GM18870 (cell line): ENCODE measurements around the gene RWDD2A.
"Not testable (repeated sequence)": the region's sequence is repeated elsewhere in the genome, so short reads cannot be mapped to it uniquely, and the experiment has no call there.

Experiments
- ATAC-seq: cut with Tn5 transposase; IDR thresholded peaks from one replicate; pipeline ENCODE4 v1.9.1; 2021; ENCODE audit warnings: moderate library complexity; ENCODE audit not compliant: unreplicated experiment

The RWDD2A gene

DNA sequence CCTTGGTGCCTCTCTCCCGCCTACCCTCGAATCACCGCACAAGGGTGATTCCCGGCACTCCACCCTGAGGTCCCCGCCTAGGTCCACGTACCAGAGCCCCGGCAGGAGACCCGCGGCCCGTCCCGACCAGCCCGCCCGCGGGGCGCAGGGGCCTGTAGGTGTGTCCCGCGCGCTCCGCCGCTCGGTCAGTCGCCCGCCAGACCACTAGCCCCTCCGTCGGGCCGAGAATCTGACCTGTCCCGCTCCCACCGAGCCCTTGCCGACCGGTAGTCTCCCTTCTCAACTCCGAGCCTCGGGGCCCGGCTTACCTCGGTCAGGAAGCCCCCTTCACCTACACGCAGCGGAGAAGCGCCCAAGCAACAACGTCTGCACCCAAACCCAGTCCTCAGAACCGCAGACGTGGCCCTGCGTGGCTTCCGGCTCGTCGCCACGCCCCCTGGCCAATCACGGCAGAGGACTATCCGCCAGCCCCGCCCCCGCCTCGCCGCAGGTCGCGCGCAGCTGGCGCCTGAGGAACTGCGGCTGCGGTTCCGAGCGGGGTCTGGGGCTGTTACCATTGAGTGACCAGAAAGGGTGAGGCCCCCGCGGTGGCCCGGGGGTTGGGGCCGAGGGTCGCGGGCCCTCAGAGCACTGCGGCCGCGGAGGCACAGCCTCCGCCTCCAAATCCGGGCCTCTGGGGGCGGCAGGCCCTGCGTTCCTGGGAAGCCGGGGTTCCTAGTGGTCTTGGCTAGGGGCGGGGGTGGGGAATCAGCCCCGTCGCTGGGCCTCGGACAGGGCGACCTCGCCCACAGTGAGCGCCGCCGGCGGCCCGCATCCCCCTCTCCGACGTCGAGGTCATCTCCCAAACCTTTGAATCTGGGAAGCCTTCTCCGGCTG is at the start of gene RWDD2A, which contains the start of gene PGM3:
TSS of gene RWDD2A (plus strand) at position 487 of the 876 bp plus-strand sequence. CDS start 1,095 bp downstream, outside the sequence.
TSS of gene PGM3 (minus strand) at position 395 of the 876 bp plus-strand sequence. CDS start 2,253 bp downstream, outside the sequence.
- peak; percentile 94 for ATAC-seq

DNA sequence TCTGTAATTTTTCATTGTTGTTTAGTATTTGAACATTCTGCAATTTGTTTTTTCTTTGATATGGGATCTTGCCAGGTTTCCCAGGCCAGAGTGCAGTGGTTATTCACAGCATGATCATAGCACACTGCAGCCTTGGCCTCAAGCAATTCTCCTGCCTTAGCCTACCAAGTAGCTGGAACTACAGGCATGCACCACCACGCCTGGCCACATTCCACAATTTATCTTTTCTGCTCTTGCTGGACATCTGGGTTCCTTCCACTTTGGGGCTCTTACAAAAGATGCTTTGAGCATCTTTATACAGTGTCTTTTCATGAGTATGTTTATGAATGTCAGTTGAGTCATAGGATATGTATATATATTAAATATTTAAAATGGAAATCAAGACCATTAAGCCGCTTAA is 42.0 kb upstream of the RWDD2A start:
- ATAC-seq = no peak

DNA sequence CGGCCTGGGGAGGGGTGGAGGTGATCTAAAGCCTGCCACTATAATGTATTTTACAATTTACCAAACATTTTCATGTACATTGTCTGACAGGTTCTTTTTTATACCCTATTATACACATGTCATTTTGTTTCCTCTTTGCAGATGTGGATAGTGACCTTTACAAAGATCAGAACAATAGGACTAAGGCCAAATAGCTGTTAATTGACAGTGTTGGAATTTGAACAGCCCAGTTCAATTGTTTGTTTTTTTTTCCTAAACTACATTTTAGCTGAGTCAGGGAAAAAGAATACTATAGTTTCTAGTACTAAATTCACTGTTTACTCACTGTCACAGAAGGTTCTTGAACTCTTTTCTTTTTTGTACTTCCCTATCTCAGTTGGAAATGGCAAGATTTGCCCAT is 40.2 kb upstream of the RWDD2A start:
- no peak for ATAC-seq

DNA sequence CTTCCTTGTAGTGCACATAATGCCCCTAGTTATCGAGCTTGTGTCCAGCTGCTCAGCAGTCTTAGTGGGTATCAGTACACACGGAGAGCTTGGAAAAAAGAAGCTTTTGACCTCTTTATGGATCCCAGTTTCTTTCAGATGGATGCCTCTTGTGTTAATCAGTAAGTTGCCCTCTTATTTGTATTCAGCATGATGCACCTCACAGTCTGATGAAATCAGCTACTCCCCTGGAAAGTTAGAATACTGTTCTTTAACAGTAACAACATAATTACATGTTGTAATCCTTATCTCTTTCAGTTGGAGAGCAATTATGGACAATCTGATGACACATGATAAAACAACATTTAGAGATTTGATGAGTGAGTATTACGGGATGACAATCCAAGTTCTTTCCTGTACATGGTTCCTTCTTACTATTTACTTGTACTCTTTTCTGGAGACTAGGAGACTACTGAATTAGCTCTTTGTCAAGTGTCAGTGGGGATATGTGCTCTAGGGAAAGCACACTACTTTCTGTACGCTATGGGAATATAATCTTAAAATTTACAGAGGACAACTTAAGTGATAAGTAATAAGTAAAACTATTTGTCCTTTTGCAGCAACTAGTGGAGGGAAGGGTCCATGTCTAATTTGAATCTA is 39.2 kb upstream of the RWDD2A start:
- ATAC-seq = no peak

DNA sequence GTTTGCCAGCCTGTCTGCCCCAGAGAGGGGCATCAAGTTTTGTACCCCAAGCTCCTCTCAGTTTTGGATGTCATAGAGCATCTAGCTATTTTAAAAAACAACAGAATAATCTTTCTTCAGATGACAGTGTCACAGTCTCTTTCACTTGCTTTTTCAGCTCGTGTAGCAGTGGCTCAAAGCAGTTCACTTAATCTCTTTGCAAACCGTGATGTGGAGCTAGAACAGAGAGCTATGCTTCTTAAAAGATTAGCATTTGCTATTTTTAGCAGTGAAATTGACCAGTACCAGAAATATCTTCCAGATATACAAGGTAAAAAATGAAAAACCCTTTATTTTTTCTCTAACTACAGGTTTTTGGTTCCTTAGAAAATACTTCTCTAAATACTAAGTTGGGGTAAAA is 37.4 kb upstream of the RWDD2A start:
- no peak for ATAC-seq

DNA sequence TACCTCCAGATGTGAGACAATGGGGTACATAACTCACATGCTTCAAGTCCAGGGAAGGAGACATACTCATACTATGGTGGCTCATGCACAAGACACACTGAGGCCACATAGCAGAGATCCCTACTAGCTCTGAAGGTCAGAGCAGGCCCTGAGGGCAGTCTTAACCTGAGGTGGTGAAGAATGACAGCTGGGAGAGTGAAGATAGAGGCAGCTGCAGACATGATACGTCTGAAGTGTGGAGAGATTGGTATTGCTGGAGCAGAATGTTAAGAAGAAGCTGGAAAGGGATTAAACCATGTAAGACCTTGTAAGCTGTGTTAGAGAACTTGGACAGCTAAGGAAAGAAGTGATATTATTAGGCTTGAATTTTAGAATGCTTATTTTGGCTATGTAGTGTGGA is 33.0 kb upstream of the RWDD2A start:
- ATAC-seq = no peak

DNA sequence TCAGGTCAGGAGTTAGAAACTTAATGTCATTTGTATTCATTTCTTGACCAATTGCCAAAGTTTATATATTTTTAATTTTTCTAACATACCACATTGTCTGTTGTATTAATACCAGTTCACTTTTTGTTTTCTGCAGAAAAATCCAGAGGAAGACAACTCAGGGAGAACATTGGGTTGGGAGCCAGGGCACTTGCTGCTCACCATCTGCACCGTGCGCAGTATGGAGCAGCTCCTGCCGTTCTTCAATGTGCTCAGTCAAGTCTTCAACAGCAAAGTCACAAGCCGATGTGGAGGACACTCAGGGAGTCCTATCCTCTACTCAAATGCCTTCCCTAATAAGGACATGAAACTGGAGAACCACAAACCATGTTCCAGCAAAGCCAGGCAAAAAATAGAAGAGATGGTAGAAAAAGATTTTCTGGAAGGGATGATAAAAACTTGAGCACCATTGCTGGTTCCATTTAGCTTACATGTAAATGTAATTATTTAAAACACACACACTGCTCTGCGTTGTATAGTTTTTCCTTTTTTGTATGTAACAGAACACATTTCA is 25.4 kb upstream of the RWDD2A start:
- no peak for ATAC-seq

DNA sequence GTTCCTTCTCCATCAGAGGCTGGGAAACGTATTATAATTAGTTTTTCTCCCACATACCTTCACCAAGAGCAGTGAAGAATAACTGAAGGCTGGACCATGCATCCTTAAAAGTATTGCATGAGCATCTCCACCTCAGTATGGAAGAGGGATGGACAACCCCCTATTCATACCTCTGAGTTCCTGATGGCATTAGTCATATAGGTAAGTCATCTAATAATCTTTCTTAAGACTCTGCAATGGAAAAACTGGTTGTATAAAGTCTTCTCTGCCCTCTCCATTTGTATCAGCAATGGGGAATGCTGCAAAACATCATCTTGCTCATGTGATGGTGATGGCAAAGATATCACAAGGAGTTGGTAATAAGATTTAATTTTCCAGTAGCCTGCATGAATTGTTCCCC is 24.6 kb upstream of the RWDD2A start:
- no peak for ATAC-seq

DNA sequence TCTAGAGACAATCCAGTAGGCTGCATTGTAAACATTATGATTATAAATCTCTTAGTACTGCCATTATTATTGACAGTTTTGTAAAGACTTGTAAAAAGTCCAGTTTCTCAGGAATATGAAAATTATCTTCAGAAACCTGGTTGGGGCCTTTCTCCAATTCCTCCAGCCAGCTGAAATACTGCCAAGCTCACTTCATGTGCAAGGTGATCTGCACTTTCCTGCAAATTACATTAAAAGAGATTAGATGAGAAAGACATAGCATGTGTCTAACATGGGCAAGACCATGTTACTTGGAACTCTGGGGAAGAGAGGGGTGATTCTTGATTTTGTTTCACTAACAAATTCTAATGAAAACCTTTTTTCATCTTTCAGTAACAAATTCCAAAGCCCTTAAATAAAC is 24.1 kb upstream of the RWDD2A start:
- no peak for ATAC-seq

DNA sequence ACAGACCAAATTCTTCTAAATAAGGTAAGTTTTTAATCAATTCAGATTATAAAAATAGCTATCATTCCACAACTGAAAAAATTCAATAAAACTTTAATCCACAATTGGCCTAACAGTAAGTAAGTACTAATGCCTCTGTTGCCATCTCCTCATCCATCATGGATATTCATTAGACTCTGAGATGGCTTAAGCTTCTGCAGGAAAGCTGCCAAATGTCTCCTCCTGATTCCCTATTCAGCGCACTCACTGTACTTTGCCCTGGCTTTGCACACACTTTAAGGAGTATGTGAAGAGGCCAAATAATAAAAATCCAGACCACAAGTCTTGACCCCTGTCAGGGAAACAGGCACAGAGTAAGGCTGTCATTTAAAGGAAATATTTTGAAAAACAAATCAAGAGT is 23.6 kb upstream of the RWDD2A start:
- no peak for ATAC-seq

DNA sequence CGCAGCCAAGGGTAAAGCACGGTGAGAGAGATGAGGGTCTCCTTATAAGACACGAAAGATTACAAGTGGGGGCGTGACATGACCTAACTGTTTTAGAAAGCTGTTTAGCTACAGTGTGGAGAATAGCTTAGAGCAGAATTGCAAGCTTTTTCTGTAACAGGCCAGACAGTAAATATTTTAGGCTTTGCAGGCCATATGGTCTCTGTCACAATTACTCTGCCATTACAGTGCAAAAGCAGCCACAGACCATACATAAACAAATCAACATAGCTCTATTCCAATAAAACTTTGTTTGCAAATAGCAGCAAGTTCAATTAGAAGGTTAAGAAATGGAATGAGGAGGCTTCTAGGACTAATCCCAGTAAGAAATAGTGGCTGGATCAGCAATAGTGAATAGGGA is 16.9 kb upstream of the RWDD2A start:
- no peak for ATAC-seq

DNA sequence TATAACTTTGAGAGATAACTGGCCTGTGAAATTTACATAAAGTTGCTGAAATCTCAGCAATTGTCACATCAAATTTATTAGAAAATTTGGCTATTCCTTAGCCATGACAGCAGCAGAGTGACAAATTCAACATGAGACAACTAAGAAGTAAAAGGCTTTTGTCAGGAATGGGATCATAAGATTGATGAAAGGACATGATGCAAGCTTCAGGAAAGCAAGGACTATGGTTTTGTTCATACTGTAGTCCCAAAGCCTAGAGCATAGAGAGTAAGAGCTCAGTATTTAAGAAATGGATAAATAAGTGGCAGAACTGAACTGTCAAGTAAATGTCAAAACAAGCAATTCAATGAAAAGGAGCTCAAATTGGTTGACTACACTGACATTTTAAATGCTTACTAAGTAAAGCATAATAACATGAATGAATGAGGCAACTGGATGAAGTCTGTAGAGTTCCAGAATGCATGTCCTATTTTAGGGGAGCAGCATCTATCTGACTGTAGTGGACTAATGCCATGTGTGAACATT is 12.7 kb upstream of the RWDD2A start:
- no peak for ATAC-seq

DNA sequence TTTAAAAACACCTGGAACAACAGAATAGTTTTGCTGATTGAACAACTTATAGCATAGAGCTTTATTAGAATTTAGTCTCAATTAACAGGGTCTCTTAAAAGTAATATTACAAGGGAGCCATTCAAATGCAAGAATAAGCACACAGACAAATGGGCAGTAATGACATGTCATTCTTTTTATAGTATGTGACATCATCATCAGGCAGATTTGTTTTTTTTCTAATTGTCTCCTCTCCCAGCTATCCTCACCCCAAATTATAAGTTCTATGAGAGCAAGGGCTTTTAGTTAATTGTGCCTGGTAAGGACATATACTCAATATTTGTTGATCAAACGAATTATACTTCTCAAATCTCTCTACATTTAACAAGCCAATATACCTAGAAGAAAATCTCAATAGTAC is 11.0 kb upstream of the RWDD2A start:
- ATAC-seq = no peak

DNA sequence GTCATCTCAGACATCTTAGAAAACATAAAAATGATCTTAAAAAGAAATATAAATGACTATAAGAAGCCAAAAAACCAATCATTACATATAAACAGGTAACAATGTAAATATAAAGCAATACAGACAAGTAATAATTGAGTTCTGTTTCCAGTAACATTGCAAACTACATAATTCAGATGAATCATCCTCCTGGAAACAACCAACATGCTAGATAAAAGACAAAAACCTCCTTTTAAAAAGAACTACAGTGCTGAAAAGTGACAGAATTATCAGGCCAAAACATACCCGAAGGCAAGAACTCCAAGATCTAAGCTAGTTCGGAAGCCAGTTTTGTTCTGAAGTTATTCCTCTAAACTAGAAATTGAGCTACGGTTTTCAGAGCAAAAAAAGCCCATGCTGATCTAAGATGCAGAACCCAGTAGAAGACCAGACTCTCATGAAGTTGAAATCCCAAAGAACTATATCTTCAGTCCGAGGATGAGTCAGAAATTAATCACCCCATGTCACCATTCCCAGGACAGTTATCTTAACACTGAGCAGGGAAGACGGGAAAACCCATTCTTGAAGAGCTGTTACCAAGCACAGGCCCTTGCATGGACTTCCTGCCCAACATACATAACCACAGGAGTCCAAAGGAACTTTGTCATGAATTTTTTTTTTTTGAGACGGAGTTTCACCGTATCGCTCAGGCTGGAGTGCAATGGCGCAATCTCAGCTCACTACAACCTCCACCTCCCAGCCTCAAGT is 9.9 kb upstream of the RWDD2A start:
- ATAC-seq = no peak

DNA sequence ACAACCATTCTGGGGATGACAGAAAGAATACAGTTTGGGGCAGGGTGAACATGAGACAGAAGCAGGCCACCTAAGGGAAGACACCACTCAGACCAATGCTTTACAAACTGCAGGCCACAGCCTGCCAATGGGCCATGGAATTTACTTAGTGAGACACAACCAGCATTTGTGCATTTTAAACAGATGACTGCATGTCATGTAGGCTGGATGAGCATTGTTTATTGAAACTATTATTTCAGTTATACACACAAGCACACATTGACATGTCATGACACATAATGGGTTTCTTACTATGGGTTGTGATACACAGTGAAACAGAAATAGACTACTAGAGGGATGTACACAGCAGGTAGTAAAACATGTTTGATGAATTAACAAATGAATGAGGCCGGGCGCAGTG is 8.1 kb upstream of the RWDD2A start:
- no peak for ATAC-seq

DNA sequence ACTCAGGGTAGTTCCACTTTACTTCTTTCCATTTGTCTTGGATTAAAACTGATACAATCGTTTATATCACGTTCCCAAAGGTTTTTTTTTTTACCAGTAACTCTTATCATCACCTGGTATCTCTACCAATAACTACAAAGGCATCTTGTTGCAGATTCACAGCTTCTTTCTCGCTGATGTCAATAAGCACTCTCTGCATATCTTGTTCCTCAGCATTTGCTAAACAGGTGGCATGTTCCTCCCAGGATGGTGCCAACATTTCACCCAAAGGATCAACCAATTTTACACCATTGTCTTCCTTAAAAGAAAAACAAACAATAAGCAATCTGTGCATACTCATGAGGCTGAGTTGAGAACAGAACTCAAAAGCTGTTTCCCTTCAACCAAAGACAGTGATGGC is 4.7 kb upstream of the RWDD2A start:
- ATAC-seq = no peak

DNA sequence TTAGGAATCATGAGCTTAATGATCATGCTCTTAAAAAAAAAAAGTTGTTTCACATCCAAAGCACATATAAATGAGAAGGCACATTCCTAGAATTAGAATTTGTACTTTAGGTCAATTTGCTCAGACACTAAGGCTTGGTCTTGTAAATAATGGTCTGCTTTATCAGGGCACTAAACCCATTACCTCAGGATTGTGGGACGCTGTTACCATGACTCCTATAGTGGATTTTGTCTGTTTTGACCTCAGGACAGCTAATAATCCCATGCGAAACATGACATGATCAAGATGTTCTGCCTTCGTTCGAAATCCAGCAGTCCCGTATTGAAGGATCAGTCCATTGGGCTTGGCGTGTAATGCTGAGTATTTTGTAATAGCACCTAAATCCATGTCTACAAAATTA is 2.5 kb upstream of the RWDD2A start:
- ATAC-seq = no peak

DNA sequence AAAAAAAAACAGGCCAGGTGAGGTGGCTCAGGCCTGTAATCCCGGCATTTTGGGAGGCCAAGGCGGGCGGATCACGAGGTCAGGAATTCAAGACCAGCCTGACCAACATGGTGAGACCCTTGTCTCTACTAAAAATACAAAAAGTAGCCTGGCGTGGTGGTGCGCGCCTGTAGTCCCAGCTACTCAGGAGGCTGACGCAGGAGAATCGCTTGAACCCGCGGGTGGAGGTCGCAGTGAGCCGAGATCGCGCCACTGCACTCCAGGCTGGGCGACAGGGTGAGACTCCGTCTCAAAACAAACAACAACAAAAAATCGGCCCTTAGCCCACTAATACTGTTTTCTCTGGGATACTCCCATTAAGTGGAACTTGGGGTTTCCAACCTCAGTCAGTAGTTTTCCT is 1.2 kb upstream of the RWDD2A start:
- ATAC-seq = not testable (repeated sequence)

DNA sequence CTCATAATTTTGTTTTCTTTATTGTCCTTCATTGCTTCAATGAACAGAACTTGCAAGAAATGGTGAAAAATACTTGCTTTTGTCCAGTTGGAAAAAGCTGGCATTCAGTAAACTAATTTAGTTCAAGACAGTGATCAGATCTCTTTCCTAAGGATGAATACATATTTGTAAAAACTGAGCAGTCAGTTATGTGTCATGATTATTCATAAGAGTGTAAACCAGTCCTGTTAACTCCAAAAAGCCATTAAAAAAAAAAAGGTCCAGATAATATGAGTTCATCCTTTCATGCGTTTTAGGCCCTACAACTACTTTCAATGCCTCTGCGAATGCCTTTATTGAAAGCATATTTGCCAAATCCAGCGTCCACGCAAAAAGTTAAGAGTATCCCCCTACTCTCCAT is 701 bp upstream of the RWDD2A start:
- ATAC-seq = peak; percentile 6

DNA sequence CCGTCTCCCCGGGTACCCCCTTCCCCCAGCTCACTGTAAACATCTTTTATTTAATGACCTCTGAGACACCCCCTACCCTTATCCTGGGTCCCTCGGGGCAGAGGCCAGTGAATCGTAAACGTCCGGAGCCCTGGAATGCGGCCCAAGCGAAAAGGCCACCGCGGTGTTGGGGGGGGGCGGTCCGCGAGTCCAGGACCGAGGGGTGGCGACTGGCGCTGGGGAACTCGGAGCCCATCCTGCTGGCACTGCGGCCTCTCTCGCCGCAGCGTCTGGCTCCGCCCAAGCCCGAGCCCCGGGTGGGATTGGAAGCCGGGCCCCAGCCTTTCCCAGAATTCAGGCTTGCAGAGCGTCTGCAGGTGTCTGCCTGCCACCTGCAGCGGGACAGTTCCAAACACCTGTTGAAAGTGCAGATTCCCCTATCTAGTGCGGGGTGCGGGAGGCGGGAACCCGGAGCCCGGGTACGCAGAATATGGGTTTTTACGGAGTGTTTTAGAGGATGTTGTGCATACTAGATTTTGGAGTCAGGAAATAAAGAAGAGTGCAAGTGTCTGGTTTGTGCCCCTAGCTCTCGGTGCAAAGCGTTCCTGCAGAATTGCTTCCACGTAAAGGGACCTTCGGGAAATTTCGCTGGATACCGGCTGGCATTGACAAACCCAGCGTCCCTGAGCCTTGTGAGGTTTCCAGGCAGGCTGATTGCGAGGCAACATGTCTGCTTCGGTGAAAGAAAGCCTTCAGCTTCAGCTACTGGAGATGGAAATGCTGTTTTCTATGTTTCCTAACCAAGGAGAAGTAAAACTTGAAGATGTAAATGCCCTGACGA is 800 bp downstream of the RWDD2A start:
- ATAC-seq = peak; percentile 8
